K562 (cell line): Measurements from ENCODE around the gene PDE6B. TPM values are rescaled to one million over a fixed set of nuclear protein-coding genes. Genes with fewer than 3 reads are reported as not detected.

Experiments
- BRCA1 ChIP-seq, 2 experiments: fragments of 450-650 bp in 1 of 2; sonication (generic) in 1 of 2; formaldehyde crosslinking in 1 of 2; IDR thresholded peaks; 2 replicates each; pipeline versions ENCODE4 v1.5.0 to v1.6.1; 2017 to 2020; ENCODE audit warnings: mild to moderate bottlenecking in 1 of 2, missing genetic modification reagents in 1 of 2
- CBX3 ChIP-seq, 2 experiments: IDR thresholded peaks; 1 replicate in 1 of 2; 2 replicates in 1 of 2; pipeline ENCODE4 v1.6.1; 2012; ENCODE audit warnings: inconsistent platforms in 2 of 2, low read length in 2 of 2, borderline replicate concordance in 1 of 2, control low read depth in 1 of 2
- FOXJ2 ChIP-seq: fragments of 200-800 bp; sonication (Bioruptor generic); IDR thresholded peaks from 2 replicates; pipeline ENCODE4 v1.6.1; 2016; ENCODE audit warnings: missing genetic modification characterization, missing compliant biosample characterization
- FOXP1 ChIP-seq: sonication (generic); formaldehyde crosslinking; IDR thresholded peaks from 2 replicates; pipeline ENCODE4 v1.8.0; 2022; ENCODE audit warnings: mild to moderate bottlenecking, missing genetic modification reagents
- HDAC1 ChIP-seq, 2 experiments: fragments of 450-650 bp; IDR thresholded peaks; 2 replicates each; pipeline ENCODE4 v1.6.1; 2016 to 2017; ENCODE audit warnings: inconsistent platforms in 1 of 2, mild to moderate bottlenecking in 1 of 2, moderate library complexity in 1 of 2
- HNRNPLL ChIP-seq: fragments of 200-400 bp; formaldehyde crosslinking; IDR thresholded peaks from 2 replicates; pipeline ENCODE4 v1.6.1; 2017; ENCODE audit warnings: low read length, low read depth, mild to moderate bottlenecking; ENCODE audit not compliant: poor library complexity, severe bottlenecking
- NBN ChIP-seq: fragments of 450-650 bp; IDR thresholded peaks from 2 replicates; pipeline ENCODE4 v1.6.1; 2016; ENCODE audit warnings: low read depth, mild to moderate bottlenecking
- NR4A1 ChIP-seq, 2 experiments: fragments of 250-450 bp in 1 of 2; fragments of 450-650 bp in 1 of 2; sonication (Bioruptor Pico) in 1 of 2; IDR thresholded peaks; 2 replicates each; pipeline versions ENCODE4 v1.4.0 to v1.6.1; 2016 to 2020; ENCODE audit warnings: mild to moderate bottlenecking in 2 of 2, missing compliant biosample characterization in 1 of 2, missing genetic modification characterization in 1 of 2, moderate library complexity in 1 of 2
- OTX1 ChIP-seq: fragments of 450-650 bp; formaldehyde crosslinking; IDR thresholded peaks from 2 replicates; pipeline ENCODE4 v1.4.0; 2022; ENCODE audit warnings: mild to moderate bottlenecking
- RHOXF2B ChIP-seq: fragments of 250-450 bp; sonication (Bioruptor Pico); conservative IDR thresholded peaks from 2 replicates; pipeline ENCODE4 v1.5.1; 2021
- SAFB2 ChIP-seq: fragments of 200-400 bp; formaldehyde crosslinking; IDR thresholded peaks from 2 replicates; pipeline ENCODE4 v1.6.1; 2018; ENCODE audit warnings: borderline replicate concordance, low read length, low read depth, moderate library complexity; ENCODE audit not compliant: severe bottlenecking
- SMARCA5 ChIP-seq: fragments of 450-650 bp; IDR thresholded peaks from 2 replicates; pipeline ENCODE4 v1.6.1; 2016
- WHSC1 ChIP-seq: IDR thresholded peaks from one replicate; pipeline ENCODE4 v1.6.1; 2012; ENCODE audit warnings: low read length, control low read depth, inconsistent platforms
- ZC3H4 ChIP-seq: sonication (generic); formaldehyde crosslinking; IDR thresholded peaks from 2 replicates; pipeline ENCODE4 v1.9.0; 2021; ENCODE audit warnings: missing genetic modification reagents, borderline replicate concordance
- ZNF445 ChIP-seq: fragments of 250-450 bp; sonication (Bioruptor Pico); IDR thresholded peaks from 2 replicates; pipeline ENCODE4 v1.4.0; 2020; ENCODE audit warnings: low read depth, mild to moderate bottlenecking, moderate library complexity
- ZNF668 ChIP-seq: fragments of 250-450 bp; sonication (Bioruptor Pico); IDR thresholded peaks from 2 replicates; pipeline ENCODE4 v1.8.0; 2022; ENCODE audit warnings: mild to moderate bottlenecking, inconsistent platforms
- ZNF717 ChIP-seq: fragments of 250-450 bp; sonication (Bioruptor Pico); IDR thresholded peaks from 2 replicates; pipeline ENCODE4 v1.5.0; 2021
- polyA plus RNA-seq, 8 experiments: library from polyadenylated mRNA; depleted of rRNA in 4 of 8; stranded (reverse) in 5 of 8; unstranded in 3 of 8; fragments of >200 nt; fragmentation: Nextera tagmentation in 2 of 8; fragmentation: Illumina TruSeq in 1 of 8; extraction: Ambion mirVana in 2 of 8; extraction: Trizol in 1 of 8; gene quantifications; 2 replicates each; pipeline versions ENCODE4 v1.2.1 to v1.2.3, GENCODE V29; 2011 to 2014; ENCODE audit warnings: inconsistent platforms in 1 of 8, missing spikeins in 1 of 8
- total RNA-seq, 7 experiments: library from RNA; depleted of rRNA in 6 of 7; stranded (reverse); fragments of >200 nt in 6 of 7; fragmentation: Illumina TruSeq in 2 of 7; extraction: Trizol in 2 of 7; gene quantifications; 2 replicates each; pipeline versions ENCODE4 v1.2.1 to v1.2.3, GENCODE V29; 2011 to 2021; ENCODE audit warnings: low replicate concordance in 1 of 7
- TF ChIP-seq, protein P1 (sequence below), 3 experiments: fragments of 200-800 bp in 1 of 3; fragments of 250-450 bp in 1 of 3; fragments of 450-650 bp in 1 of 3; sonication (Bioruptor Pico) in 1 of 3; sonication (Bioruptor generic) in 1 of 3; formaldehyde crosslinking in 1 of 3; IDR thresholded peaks; 2 replicates each; pipeline versions ENCODE4 v1.6.1 to v1.8.0; 2016 to 2022; ENCODE audit warnings: mild to moderate bottlenecking in 2 of 3, missing genetic modification characterization in 2 of 3, missing compliant biosample characterization in 1 of 3, moderate library complexity in 1 of 3
- TF ChIP-seq, protein P2 (sequence below): sonication (generic); formaldehyde crosslinking; IDR thresholded peaks from 2 replicates; pipeline ENCODE4 v1.9.0; 2022; ENCODE audit warnings: mild to moderate bottlenecking, missing genetic modification reagents
- TF ChIP-seq, protein P3 (sequence below): fragments of 450-650 bp; formaldehyde crosslinking; conservative IDR thresholded peaks from 2 replicates; pipeline ENCODE4 v1.4.0; 2022; ENCODE audit warnings: mild to moderate bottlenecking, missing genetic modification characterization
- TF ChIP-seq, protein P4 (sequence below): fragments of 450-650 bp; IDR thresholded peaks from 2 replicates; pipeline ENCODE4 v1.6.1; 2016; ENCODE audit warnings: antibody characterized with exemption
- TF ChIP-seq, protein P5 (sequence below): sonication (generic); IDR thresholded peaks from 2 replicates; pipeline ENCODE4 v1.6.1; 2016

The PDE6B gene
- total and polyA plus RNA-seq, 9 of the 15 experiments (the other 6 are each of a cell fraction or from before 2014, with no cell fraction given) = 0.04 TPM; not detected in 8

DNA sequence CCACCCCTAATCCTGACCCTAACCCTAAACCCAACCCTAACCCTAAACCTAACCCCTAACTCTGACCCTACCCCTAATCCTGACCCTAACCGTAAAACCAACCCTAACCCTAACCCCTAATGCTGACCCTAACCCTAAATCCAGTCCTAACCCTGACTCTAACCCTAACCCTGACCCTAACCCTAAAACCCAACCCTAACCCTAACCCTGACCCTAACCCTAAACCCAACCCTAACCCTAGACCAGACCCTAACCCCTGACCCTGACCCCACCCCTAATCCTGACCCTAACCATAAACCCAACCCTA lies 79.6 kb downstream of the PDE6B start (continued):
- TF ChIP-seq OTX1 (CRISPR knock-in tag) (peak; percentile 95), SAFB2 (no peak), CBX3 (IDR thresholded peaks at IDR 0.05; ENCODE audit: borderline replicate concordance in 1 of 2, low read length in 2 of 2) (no peak), WHSC1 (no peak), BRCA1 (IDR thresholded peaks at IDR 0.05) (no peak), BRCA1 (CRISPR knock-in tag; IDR thresholded peaks at IDR 0.05) (no peak), HNRNPLL (no peak), NR4A1 (CRISPR knock-in tag; IDR thresholded peaks at IDR 0.05) (no peak), NR4A1 (tag; IDR thresholded peaks at IDR 0.05) (no peak), NBN (no peak), FOXJ2 (tag) (no peak), SMARCA5 (peak; percentile 52; the same call in 1 of the 2 replicates), ZNF445 (CRISPR knock-in tag) (no peak), ZC3H4 (CRISPR knock-in tag) (no peak), FOXP1 (no peak), HDAC1 (IDR thresholded peaks at IDR 0.05) (no peak), RHOXF2B (no peak), ZNF717 (no peak), ZNF668 (CRISPR knock-in tag) (no peak)
- TF ChIP-seq, protein P1, sequence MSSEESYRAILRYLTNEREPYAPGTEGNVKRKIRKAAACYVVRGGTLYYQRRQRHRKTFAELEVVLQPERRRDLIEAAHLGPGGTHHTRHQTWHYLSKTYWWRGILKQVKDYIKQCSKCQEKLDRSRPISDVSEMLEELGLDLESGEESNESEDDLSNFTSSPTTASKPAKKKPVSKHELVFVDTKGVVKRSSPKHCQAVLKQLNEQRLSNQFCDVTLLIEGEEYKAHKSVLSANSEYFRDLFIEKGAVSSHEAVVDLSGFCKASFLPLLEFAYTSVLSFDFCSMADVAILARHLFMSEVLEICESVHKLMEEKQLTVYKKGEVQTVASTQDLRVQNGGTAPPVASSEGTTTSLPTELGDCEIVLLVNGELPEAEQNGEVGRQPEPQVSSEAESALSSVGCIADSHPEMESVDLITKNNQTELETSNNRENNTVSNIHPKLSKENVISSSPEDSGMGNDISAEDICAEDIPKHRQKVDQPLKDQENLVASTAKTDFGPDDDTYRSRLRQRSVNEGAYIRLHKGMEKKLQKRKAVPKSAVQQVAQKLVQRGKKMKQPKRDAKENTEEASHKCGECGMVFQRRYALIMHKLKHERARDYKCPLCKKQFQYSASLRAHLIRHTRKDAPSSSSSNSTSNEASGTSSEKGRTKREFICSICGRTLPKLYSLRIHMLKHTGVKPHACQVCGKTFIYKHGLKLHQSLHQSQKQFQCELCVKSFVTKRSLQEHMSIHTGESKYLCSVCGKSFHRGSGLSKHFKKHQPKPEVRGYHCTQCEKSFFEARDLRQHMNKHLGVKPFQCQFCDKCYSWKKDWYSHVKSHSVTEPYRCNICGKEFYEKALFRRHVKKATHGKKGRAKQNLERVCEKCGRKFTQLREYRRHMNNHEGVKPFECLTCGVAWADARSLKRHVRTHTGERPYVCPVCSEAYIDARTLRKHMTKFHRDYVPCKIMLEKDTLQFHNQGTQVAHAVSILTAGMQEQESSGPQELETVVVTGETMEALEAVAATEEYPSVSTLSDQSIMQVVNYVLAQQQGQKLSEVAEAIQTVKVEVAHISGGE (CRISPR knock-in tag; IDR thresholded peaks at IDR 0.05) = no peak
- TF ChIP-seq, protein P2, sequence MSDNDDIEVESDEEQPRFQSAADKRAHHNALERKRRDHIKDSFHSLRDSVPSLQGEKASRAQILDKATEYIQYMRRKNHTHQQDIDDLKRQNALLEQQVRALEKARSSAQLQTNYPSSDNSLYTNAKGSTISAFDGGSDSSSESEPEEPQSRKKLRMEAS (CRISPR knock-in tag) = no peak
- TF ChIP-seq, protein P3, sequence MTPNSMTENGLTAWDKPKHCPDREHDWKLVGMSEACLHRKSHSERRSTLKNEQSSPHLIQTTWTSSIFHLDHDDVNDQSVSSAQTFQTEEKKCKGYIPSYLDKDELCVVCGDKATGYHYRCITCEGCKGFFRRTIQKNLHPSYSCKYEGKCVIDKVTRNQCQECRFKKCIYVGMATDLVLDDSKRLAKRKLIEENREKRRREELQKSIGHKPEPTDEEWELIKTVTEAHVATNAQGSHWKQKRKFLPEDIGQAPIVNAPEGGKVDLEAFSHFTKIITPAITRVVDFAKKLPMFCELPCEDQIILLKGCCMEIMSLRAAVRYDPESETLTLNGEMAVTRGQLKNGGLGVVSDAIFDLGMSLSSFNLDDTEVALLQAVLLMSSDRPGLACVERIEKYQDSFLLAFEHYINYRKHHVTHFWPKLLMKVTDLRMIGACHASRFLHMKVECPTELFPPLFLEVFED = peak; percentile 80
- TF ChIP-seq, protein P4, sequence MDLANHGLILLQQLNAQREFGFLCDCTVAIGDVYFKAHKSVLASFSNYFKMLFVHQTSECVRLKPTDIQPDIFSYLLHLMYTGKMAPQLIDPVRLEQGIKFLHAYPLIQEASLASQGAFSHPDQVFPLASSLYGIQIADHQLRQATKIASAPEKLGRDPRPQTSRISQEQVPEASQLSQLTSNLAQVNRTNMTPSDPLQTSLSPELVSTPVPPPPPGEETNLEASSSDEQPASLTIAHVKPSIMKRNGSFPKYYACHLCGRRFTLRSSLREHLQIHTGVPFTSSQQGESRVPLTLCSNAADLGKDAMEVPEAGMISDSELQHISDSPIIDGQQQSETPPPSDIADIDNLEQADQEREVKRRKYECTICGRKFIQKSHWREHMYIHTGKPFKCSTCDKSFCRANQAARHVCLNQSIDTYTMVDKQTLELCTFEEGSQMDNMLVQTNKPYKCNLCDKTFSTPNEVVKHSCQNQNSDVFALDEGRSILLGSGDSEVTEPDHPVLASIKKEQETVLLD = no peak
- TF ChIP-seq, protein P5, sequence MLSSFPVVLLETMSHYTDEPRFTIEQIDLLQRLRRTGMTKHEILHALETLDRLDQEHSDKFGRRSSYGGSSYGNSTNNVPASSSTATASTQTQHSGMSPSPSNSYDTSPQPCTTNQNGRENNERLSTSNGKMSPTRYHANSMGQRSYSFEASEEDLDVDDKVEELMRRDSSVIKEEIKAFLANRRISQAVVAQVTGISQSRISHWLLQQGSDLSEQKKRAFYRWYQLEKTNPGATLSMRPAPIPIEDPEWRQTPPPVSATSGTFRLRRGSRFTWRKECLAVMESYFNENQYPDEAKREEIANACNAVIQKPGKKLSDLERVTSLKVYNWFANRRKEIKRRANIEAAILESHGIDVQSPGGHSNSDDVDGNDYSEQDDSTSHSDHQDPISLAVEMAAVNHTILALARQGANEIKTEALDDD = peak; percentile 37; the same call in 1 of the 2 replicates
